ENCODE measurements around the gene OTUB2. TPM values are rescaled to one million over a fixed set of nuclear protein-coding genes. Genes with fewer than 3 reads are reported as not detected.

Gene OTUB2
- total RNA-seq, 4 donors from 2014 or later: 0.11 TPM; not detected in 3

- Histone ChIP-seq H3K27ac (peak overlapping the region; percentile 90 to 97 (median 95)), H3K9me3 (no peaks in the 10 kb centered on the region), H3K4me3 (peak overlapping the region; percentile 84 to 95 (median 94)), H3K4me1 (peaks cover 41 to 45% of the 10 kb centered on the region in 2 donors), H3K36me3 (peaks cover 0 to 17% of the 10 kb centered on the region in 2 donors), H3K27me3 (no peaks in the 10 kb centered on the region)
- TF ChIP-seq, protein P1, sequence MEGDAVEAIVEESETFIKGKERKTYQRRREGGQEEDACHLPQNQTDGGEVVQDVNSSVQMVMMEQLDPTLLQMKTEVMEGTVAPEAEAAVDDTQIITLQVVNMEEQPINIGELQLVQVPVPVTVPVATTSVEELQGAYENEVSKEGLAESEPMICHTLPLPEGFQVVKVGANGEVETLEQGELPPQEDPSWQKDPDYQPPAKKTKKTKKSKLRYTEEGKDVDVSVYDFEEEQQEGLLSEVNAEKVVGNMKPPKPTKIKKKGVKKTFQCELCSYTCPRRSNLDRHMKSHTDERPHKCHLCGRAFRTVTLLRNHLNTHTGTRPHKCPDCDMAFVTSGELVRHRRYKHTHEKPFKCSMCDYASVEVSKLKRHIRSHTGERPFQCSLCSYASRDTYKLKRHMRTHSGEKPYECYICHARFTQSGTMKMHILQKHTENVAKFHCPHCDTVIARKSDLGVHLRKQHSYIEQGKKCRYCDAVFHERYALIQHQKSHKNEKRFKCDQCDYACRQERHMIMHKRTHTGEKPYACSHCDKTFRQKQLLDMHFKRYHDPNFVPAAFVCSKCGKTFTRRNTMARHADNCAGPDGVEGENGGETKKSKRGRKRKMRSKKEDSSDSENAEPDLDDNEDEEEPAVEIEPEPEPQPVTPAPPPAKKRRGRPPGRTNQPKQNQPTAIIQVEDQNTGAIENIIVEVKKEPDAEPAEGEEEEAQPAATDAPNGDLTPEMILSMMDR (IDR thresholded peaks at IDR 0.05 in 4 of 5, conservative IDR thresholded peaks at IDR 0.05 in 1 of 5): no peak
- no peak for TF ChIP-seq POLR2A (IDR thresholded peaks at IDR 0.05)
- peak; percentile 22 to 26 for ATAC-seq
- in situ Hi-C loops (cut with MboI; ENCODE audit: low sequenced_read_pairs in 4 of 4): no loop called here
- intact Hi-C loops (cut with DNase I; ENCODE audit: low total_unique reads): loop anchor here (1.0 to 5.0 kb wide), 3 partner anchors 46 to 93 kb away; partner anchors contain the start of genes IFI27L2, OTUB2 and PPP4R4
- DNase-seq: no peak
Observed at GRCh38 chr14:94081386-94081820, 55.3 kb downstream of the OTUB2 start.

- intact Hi-C loops (cut with DNase I; ENCODE audit: low total_unique reads): no loop called here
- H3K27me3 ChIP-seq: no peaks in the 10 kb centered on the region
- no peak overlapping the region for H3K4me3 ChIP-seq
- DNase-seq (no peak), ATAC-seq (no peak)
- H3K36me3 ChIP-seq: no peaks in the 10 kb centered on the region
- no peaks in the 10 kb centered on the region for H3K9me3 ChIP-seq
- H3K27ac ChIP-seq: no peak overlapping the region
- TF ChIP-seq, protein P1 (IDR thresholded peaks at IDR 0.05 in 4 of 5, conservative IDR thresholded peaks at IDR 0.05 in 1 of 5): no peak
- no peak for TF ChIP-seq POLR2A (IDR thresholded peaks at IDR 0.05)
- H3K4me1 ChIP-seq: no peaks in the 10 kb centered on the region
- in situ Hi-C loops (cut with MboI; ENCODE audit: low sequenced_read_pairs in 4 of 4): no loop called here
Observed at GRCh38 chr14:94087891-94088290, 61.8 kb downstream of the OTUB2 start.

- intact Hi-C loops (cut with DNase I; ENCODE audit: low total_unique reads) (no loop called here), in situ Hi-C loops (cut with MboI; ENCODE audit: low sequenced_read_pairs in 4 of 4) (no loop called here)
- Histone ChIP-seq H3K4me1 (no peaks in the 10 kb centered on the region), H3K4me3 (no peak overlapping the region), H3K27ac (no peak overlapping the region), H3K27me3 (no peaks in the 10 kb centered on the region), H3K9me3 (no peaks in the 10 kb centered on the region), H3K36me3 (no peaks in the 10 kb centered on the region)
- ATAC-seq (no peak), DNase-seq (no peak)
- TF ChIP-seq POLR2A (IDR thresholded peaks at IDR 0.05): no peak
- TF ChIP-seq, protein P1 (IDR thresholded peaks at IDR 0.05 in 4 of 5, conservative IDR thresholded peaks at IDR 0.05 in 1 of 5): no peak
Observed at GRCh38 chr14:94088516-94088915, 62.4 kb downstream of the OTUB2 start.

DNA sequence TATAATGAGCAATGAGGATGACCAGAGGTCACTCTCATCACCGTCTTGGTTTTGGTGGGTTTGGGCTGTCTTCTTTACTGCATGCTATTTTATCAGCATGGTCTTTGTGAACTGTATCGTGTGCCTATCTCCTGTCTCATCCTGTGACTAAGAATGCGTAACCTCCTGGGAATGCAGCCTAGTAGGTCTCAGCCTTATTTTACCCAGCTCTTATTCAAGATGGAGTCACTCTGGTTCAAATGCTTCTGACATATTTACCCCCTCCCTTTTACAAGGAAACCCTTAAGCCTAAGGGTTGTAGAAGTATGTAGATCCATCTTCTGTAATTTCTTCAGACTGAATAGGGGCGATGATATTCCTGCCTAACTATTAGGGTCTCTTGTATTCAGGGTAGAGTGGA is 63.3 kb downstream of the OTUB2 start:
- no peak for DNase-seq
- TF ChIP-seq POLR2A (IDR thresholded peaks at IDR 0.05): no peak
- TF ChIP-seq, protein P1 (IDR thresholded peaks at IDR 0.05 in 4 of 5, conservative IDR thresholded peaks at IDR 0.05 in 1 of 5): no peak
- no peaks in the 10 kb centered on the region for H3K36me3 ChIP-seq
- ATAC-seq: no peak
- H3K4me1 ChIP-seq: no peaks in the 10 kb centered on the region
- H3K4me3 ChIP-seq: no peak overlapping the region
- no peaks in the 10 kb centered on the region for H3K27me3 ChIP-seq
- H3K27ac ChIP-seq: no peak overlapping the region
- in situ Hi-C loops (cut with MboI; ENCODE audit: low sequenced_read_pairs in 4 of 4): no loop called here
- H3K9me3 ChIP-seq: no peaks in the 10 kb centered on the region
- intact Hi-C loops (cut with DNase I; ENCODE audit: low total_unique reads): no loop called here

DNA sequence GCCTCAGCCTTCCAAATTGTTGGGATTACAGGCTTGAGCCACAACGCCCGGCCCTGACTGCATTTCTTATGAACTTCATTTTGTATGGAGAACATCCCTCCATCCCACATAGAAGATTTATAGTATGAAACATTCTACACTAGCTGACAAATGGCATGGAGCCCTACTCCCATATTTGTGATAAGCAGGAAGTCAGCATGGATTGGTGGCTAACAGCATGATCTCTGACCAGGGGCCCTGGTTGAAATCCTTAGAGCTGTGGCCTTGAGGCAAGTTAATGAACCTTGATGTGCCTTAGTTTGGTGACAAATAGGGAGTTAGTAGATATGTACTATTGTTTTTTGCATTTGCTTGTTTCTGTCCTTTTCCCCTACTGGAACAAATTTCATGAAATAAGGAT is 67.3 kb downstream of the OTUB2 start:
- no peak overlapping the region for H3K27ac ChIP-seq
- in situ Hi-C loops (cut with MboI; ENCODE audit: low sequenced_read_pairs in 4 of 4): no loop called here

More for the DNA sequence above, 67.3 kb downstream of the OTUB2 start:
- Histone ChIP-seq H3K27me3 (no peaks in the 10 kb centered on the region), H3K9me3 (no peaks in the 10 kb centered on the region), H3K4me1 (no peaks in the 10 kb centered on the region), H3K36me3 (no peaks in the 10 kb centered on the region), H3K4me3 (no peak overlapping the region)
- DNase-seq (no peak), ATAC-seq (no peak)
- intact Hi-C loops (cut with DNase I; ENCODE audit: low total_unique reads): no loop called here
- TF ChIP-seq POLR2A (IDR thresholded peaks at IDR 0.05): no peak
- TF ChIP-seq, protein P1 (IDR thresholded peaks at IDR 0.05 in 4 of 5, conservative IDR thresholded peaks at IDR 0.05 in 1 of 5): no peak
